Adrenal gland (tissue), 12 donors: ENCODE measurements around the gene DNAJC15. TPM values are rescaled to one million over a fixed set of nuclear protein-coding genes. Genes with fewer than 3 reads are reported as not detected.
A peak's percentile ranks its signal among the peaks of the same experiment; 100 is the strongest.

ENCODE experiments used
- DNase-seq, 7 donors: peaks; one replicate each; pipeline ENCODE4 v3.0.0-alpha.2; 2019 to 2020
- H3K27ac ChIP-seq, 5 donors: fragments of 200-600 bp; sonication (generic) in 4 of 5; 1 replicate in 3 of 5; 2 replicates in 2 of 5; pipeline versions ENCODE4 v1.5.1 to v1.8.0; 2016 to 2020; ENCODE audit warnings: mild to moderate bottlenecking in 1 of 5
- H3K27me3 ChIP-seq: fragments of 200-600 bp; 2 replicates; pipeline ENCODE4 v1.8.0; 2021
- H3K36me3 ChIP-seq, 2 donors: fragments of 200-600 bp; replicated peaks in 1 of 2; 1 replicate in 1 of 2; 2 replicates in 1 of 2; pipeline versions ENCODE4 v1.5.1 to v1.8.0; 2018 to 2022
- H3K4me1 ChIP-seq, 2 donors: fragments of 200-600 bp; replicated peaks in 1 of 2; 1 replicate in 1 of 2; 2 replicates in 1 of 2; pipeline versions ENCODE4 v1.5.1 to v1.8.0; 2018 to 2021
- H3K4me3 ChIP-seq, 4 donors: fragments of 200-600 bp; sonication (generic) in 3 of 4; one replicate each; pipeline ENCODE4 v1.5.1; 2016 to 2018
- H3K9me3 ChIP-seq, 3 donors: fragments of 200-600 bp; sonication (generic) in 1 of 3; replicated peaks in 1 of 3; 1 replicate in 2 of 3; 2 replicates in 1 of 3; pipeline versions ENCODE4 v1.5.1 to v1.8.0; 2016 to 2021
- POLR2A ChIP-seq, 2 donors: fragments of 450-650 bp; IDR thresholded peaks; one replicate each; pipeline ENCODE4 v1.6.1; 2017; ENCODE audit warnings: antibody characterized with exemption in 2 of 2, mild to moderate bottlenecking in 2 of 2, moderate library complexity in 1 of 2
- WGBS, 4 donors: extraction: QIAGEN DNeasy Blood & Tissue Kit in 2 of 4; methylation state at CpG; one replicate each; pipeline versions ENCODE4 v1.1.5 to v1.1.7; 2013 to 2017; 5-methylcytosine and 5-hydroxymethylcytosine counted together
- intact Hi-C, 2 donors: fragments of 100-400 bp; cut with DNase I; formaldehyde crosslinking; loops; one replicate each; pipeline versions ENCODE4 v1.14.1 to v1.15.0; 2022 to 2023
- polyA plus RNA-seq, 3 donors: library from polyadenylated mRNA; stranded (reverse); fragments of 200-250 nt in 2 of 3; fragments of 350-450 nt in 1 of 3; fragmentation: Illumina TruSeq in 1 of 3; extraction: RNeasy Lipid Tissue Mini Kit (QIAGEN cat#74804) in 1 of 3; gene quantifications; one replicate each; pipeline ENCODE4 v1.2.3, GENCODE V29; 2013 to 2014
- total RNA-seq, 9 donors: library from RNA; depleted of rRNA in 4 of 9; stranded (reverse); fragments of >200 nt in 4 of 9; fragments of 120-200 nt in 1 of 9; fragmentation: NEBNext Ultra II Directional in 1 of 9; extraction: Animal tissue kit (Norgen Biotek cat#: 25700) in 1 of 9; gene quantifications; one replicate each; pipeline versions ENCODE4 v1.1.0 to v1.2.4, GENCODE V29; 2013 to 2023
- TF ChIP-seq, protein P1 (sequence below), 6 experiments: fragments of 450-650 bp in 4 of 6; fragments of 200-600 bp in 2 of 6; sonication (generic) in 1 of 6; IDR thresholded peaks; 1 replicate in 5 of 6; 2 replicates in 1 of 6; pipeline versions ENCODE4 v1.5.1 to v1.8.0; 2016 to 2021; ENCODE audit warnings: antibody characterized with exemption in 6 of 6, mild to moderate bottlenecking in 2 of 6, moderate library complexity in 1 of 6
- donor health status: healthy with polysubstance abuse.
- donor health status: Bipolar disorder and iron deficiency.
- donor health status: DM: yes; HTN: yes; CAD: no.
- donor health status: DM: no; HTN: no; CAD: no.
- donor health status: DM: no; HTN: no; CAD: no.
- donor health status: DM: yes; HTN: yes; CAD: no.

Gene DNAJC15
- total and polyA plus RNA-seq, 12 donors = 10.0 to 33.5 (median 17.5) TPM

DNA sequence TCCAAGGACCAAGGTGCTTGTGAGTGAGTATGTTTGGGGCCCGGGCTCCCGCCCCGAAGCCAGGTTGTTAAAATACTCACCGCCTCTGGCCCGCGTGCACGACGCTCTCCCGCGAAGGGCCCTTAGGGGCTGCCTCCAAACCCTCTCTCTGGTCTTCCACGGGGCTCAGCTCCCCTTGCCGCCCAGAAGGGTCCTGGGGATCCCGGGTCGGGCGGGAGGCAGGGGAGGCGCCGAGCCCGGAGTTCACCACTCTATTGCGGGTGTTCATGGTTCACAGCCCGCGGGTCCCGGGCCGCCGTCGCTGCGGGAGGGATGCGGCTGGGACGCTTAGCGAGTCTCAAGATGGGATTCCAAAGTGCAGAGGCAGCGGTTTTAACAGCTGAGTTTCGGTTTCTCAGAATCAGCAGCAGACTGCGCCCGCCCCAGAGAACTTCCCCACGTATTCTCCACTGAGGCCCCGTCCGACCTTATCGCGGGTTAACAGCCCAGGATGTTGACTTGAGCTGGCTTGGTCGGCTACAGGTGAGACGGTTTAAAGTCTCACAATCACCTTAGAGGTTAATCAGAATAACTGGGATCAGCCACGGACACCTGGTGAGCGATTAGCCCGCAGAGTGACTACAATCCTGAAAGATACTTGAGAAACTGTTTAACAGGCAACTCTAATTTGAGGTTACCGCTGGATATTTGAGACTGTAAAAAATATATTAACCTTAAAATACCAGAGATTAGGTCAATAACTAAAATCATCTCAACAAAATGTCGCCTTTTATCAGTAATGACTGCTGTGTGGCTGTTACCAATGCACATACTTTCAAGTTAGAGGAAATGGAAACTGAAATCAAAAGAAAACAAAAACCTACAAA, 31.3 kb upstream of the DNAJC15 start, which contains the start of gene EPSTI1:
Gene EPSTI1, minus strand, starts transcription at position 344 of the 866 bp plus-strand sequence. Its CDS starts 76 bp downstream, at position 268.
- no peaks in the 10 kb centered on the region for H3K9me3 ChIP-seq
- TF ChIP-seq POLR2A (IDR thresholded peaks at IDR 0.05) = peak in 1 of 2 donors; percentile 75
- TF ChIP-seq, protein P1, sequence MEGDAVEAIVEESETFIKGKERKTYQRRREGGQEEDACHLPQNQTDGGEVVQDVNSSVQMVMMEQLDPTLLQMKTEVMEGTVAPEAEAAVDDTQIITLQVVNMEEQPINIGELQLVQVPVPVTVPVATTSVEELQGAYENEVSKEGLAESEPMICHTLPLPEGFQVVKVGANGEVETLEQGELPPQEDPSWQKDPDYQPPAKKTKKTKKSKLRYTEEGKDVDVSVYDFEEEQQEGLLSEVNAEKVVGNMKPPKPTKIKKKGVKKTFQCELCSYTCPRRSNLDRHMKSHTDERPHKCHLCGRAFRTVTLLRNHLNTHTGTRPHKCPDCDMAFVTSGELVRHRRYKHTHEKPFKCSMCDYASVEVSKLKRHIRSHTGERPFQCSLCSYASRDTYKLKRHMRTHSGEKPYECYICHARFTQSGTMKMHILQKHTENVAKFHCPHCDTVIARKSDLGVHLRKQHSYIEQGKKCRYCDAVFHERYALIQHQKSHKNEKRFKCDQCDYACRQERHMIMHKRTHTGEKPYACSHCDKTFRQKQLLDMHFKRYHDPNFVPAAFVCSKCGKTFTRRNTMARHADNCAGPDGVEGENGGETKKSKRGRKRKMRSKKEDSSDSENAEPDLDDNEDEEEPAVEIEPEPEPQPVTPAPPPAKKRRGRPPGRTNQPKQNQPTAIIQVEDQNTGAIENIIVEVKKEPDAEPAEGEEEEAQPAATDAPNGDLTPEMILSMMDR (IDR thresholded peaks at IDR 0.05) = no peak
- DNase-seq = peak; percentile 65 to 88 (median 75)
- intact Hi-C loops = no loop called here
- H3K4me1 ChIP-seq = peaks cover 7 to 22% of the 10 kb centered on the region in 2 donors
- H3K4me3 ChIP-seq = peak within 1 kb of the TSS; percentile 51 to 73 (median 70)
- peak within 1 kb of the TSS; percentile 76 to 95 (median 91) for H3K27ac ChIP-seq
- 1 to 5% (median 2%) methylated on average over 14 to 45 of the region's 45 CpGs for WGBS, 4 donors
- no peaks in the 10 kb centered on the region for H3K36me3 ChIP-seq
- H3K27me3 ChIP-seq = no peaks in the 10 kb centered on the region

DNA sequence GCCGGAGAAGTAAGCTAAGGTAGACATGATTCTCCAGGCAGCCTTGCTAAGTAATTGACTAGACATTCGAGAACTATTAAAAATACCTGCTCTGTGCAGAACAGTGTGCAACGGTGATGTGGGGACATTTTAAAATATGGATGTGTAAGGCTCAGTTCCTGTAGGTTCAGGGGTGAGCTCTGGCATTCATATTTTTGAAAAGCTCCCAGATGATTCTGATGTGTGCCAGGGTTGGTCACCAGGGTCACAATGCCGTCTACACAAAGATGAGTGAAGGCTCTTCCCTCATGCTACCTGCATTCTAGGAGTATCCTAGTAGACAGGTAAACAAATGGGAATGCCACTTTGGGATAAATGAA, 30.6 kb upstream of the DNAJC15 start:
- Histone ChIP-seq H3K27me3 (no peaks in the 10 kb centered on the region), H3K9me3 (no peaks in the 10 kb centered on the region), H3K36me3 (no peaks in the 10 kb centered on the region), H3K4me1 (peaks cover 7 to 22% of the 10 kb centered on the region in 2 donors), H3K27ac (peak overlapping the region; percentile 76 to 95 (median 91)), H3K4me3 (peak overlapping the region in 2 of 4 donors; percentile 72 to 73)
- TF ChIP-seq, protein P1 (IDR thresholded peaks at IDR 0.05) = no peak
- no peak for TF ChIP-seq POLR2A (IDR thresholded peaks at IDR 0.05)
- DNase-seq = no peak
- 16 to 24% (median 23%) methylated on average over 4 of the region's 4 CpGs for WGBS, 4 donors
- intact Hi-C loops = no loop called here

DNA sequence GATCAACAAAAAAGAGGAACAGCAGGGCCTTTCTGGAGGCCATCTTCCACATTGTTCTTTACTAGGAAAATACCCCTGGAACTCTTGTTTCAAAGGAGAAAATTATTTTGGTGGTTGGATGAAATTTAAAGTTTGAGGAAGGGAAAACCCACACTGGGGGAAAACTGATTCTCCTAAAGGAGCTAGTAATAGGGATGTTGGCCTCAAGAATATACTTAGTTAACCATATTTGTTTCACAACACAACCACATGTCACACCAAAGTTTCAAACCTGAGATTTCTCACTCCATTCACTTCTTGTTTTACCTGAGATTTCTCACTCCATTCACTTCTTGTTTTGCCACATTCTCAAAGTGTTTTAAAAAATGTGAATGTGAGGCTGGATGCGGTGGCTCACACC, 28.5 kb upstream of the DNAJC15 start:
- no peaks in the 10 kb centered on the region for H3K9me3 ChIP-seq
- intact Hi-C loops = no loop called here
- H3K4me1 ChIP-seq = peaks cover 7 to 20% of the 10 kb centered on the region in 2 donors
- no peak for DNase-seq
- TF ChIP-seq, protein P1 (IDR thresholded peaks at IDR 0.05) = no peak
- TF ChIP-seq POLR2A (IDR thresholded peaks at IDR 0.05) = no peak
- WGBS, 4 donors = 94 to 100% (median 98%) methylated on average over 1 of the region's 1 CpG
- no peaks in the 10 kb centered on the region for H3K36me3 ChIP-seq
- no peaks in the 10 kb centered on the region for H3K27me3 ChIP-seq
- H3K4me3 ChIP-seq = no peak overlapping the region
- H3K27ac ChIP-seq = no peak overlapping the region

DNA sequence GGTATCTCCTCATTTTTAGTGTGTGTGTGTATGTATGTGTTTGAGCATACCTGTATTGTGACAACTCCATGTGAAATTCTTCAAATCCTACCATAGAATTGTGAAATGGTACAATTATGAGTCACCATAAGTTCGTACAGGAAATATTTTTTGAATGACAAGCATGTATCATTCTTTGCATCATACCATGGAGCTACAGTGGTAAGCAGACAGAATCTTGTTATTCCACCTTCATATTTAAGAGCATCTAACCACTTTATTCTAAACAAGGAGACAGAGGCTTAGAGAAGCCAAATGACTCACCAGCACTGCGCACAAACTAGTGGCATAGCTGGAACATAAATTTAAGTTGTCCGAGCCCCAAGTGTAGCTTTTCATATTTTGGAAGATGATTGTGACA, 26.8 kb upstream of the DNAJC15 start:
- 54 to 75% (median 72%) methylated on average over 3 of the region's 3 CpGs for WGBS, 4 donors
- no peak for DNase-seq

More for the DNA sequence above, 26.8 kb upstream of the DNAJC15 start:
- Histone ChIP-seq H3K4me1 (peaks cover 0 to 3% of the 10 kb centered on the region in 2 donors), H3K4me3 (no peak overlapping the region), H3K36me3 (no peaks in the 10 kb centered on the region), H3K9me3 (no peaks in the 10 kb centered on the region), H3K27ac (no peak overlapping the region), H3K27me3 (no peaks in the 10 kb centered on the region)
- intact Hi-C loops = no loop called here
- TF ChIP-seq, protein P1 (IDR thresholded peaks at IDR 0.05) = no peak
- no peak for TF ChIP-seq POLR2A (IDR thresholded peaks at IDR 0.05)
